H1 (cell line): ENCODE data around the gene SPAG16. TPM values are rescaled to one million over a fixed set of nuclear protein-coding genes. Genes with fewer than 3 reads are reported as not detected.

Experiments
- CTCF ChIA-PET: fragments of 300-600 bp; sonication (Branson Sonifier 250); formaldehyde crosslinking; loops from one replicate; lab custom pipeline; 2021; ENCODE audit not compliant: partially characterized antibody; lab: Charles Lee
- POLR2A ChIA-PET: fragments of 300-600 bp; sonication (Branson Sonifier 250); formaldehyde crosslinking; loops from one replicate; lab custom pipeline; 2021; ENCODE audit warnings: inconsistent platforms; ENCODE audit not compliant: partially characterized antibody; lab: Charles Lee
- DNase-seq, 2 experiments: peaks; one replicate each; pipeline versions ENCODE4 v3.0.0 to v3.0.0-alpha.2; 2010 to 2022; ENCODE audit warnings: low spot score in 2 of 2, low read depth in 1 of 2, mixed read lengths in 1 of 2
- FAIRE-seq: peaks from 2 replicates; lab custom pipeline; 2011; peaks lifted over from hg19 to GRCh38; lab: Jason Lieb, UNC
- H2AFZ ChIP-seq: 2 replicates; pipeline ENCODE4 v1.8.1; 2012; ENCODE audit warnings: low read length, inconsistent platforms
- H2AK5ac ChIP-seq: 2 replicates; pipeline ENCODE4 v1.6.1; 2013; ENCODE audit warnings: low read depth, low read length
- H2BK120ac ChIP-seq: replicated peaks from 2 replicates; pipeline ENCODE3; 2013; ENCODE audit warnings: low read depth, low read length, inconsistent platforms
- H2BK12ac ChIP-seq: 2 replicates; pipeline ENCODE4 v1.6.1; 2013; ENCODE audit warnings: low read depth, low read length
- H2BK15ac ChIP-seq: 2 replicates; pipeline ENCODE4 v1.6.1; 2013; ENCODE audit warnings: low read length
- H2BK20ac ChIP-seq: 2 replicates; pipeline ENCODE4 v1.6.1; 2013; ENCODE audit warnings: low read length
- H2BK5ac ChIP-seq: 2 replicates; pipeline ENCODE4 v1.6.1; 2013; ENCODE audit warnings: low read depth, low read length
- H3K14ac ChIP-seq: 2 replicates; pipeline ENCODE4 v1.6.1; 2013; ENCODE audit warnings: inconsistent platforms; ENCODE audit not compliant: insufficient read length
- H3K18ac ChIP-seq: 2 replicates; pipeline ENCODE4 v1.6.1; 2013; ENCODE audit warnings: low read length; ENCODE audit errors: extremely low read depth
- H3K23ac ChIP-seq: 2 replicates; pipeline ENCODE4 v1.6.1; 2013; ENCODE audit warnings: inconsistent platforms; ENCODE audit not compliant: insufficient read length
- H3K23me2 ChIP-seq: 2 replicates; pipeline ENCODE4 v1.6.1; 2013; ENCODE audit warnings: low read depth, low read length
- H3K27ac ChIP-seq: 2 replicates; pipeline ENCODE4 v1.6.1; 2011; ENCODE audit warnings: low read depth, low read length, inconsistent platforms
- H3K27me3 ChIP-seq, 4 experiments: replicated peaks in 1 of 4; 1 replicate in 1 of 4; 2 replicates in 3 of 4; pipeline versions ENCODE4 v1.6.1 to v1.8.1; 2011 to 2013; ENCODE audit warnings: low read length in 3 of 4, mild to moderate bottlenecking in 3 of 4, inconsistent platforms in 2 of 4, mixed read lengths in 2 of 4, moderate library complexity in 1 of 4; ENCODE audit not compliant: control insufficient read depth in 3 of 4, insufficient read depth in 3 of 4; ENCODE audit errors: extremely low read depth in 1 of 4
- H3K36me3 ChIP-seq, 4 experiments: 2 replicates each; pipeline versions ENCODE4 v1.6.1 to v1.8.1; 2011 to 2013; ENCODE audit warnings: mild to moderate bottlenecking in 4 of 4, low read length in 3 of 4, moderate library complexity in 2 of 4, control low read depth in 1 of 4, inconsistent platforms in 1 of 4; ENCODE audit not compliant: insufficient read depth in 4 of 4, control insufficient read depth in 2 of 4
- H3K4ac ChIP-seq: replicated peaks from 2 replicates; pipeline ENCODE3; 2013; ENCODE audit warnings: low read length, low read depth, mixed read lengths, inconsistent platforms; ENCODE audit not compliant: insufficient read length
- H3K4me1 ChIP-seq, 4 experiments: replicated peaks in 1 of 4; 1 replicate in 1 of 4; 2 replicates in 3 of 4; pipeline versions ENCODE4 v1.6.1 to v1.8.1; 2011 to 2013; ENCODE audit warnings: low read length in 3 of 4, inconsistent platforms in 2 of 4, mixed read lengths in 1 of 4; ENCODE audit not compliant: insufficient read depth in 4 of 4, control insufficient read depth in 3 of 4
- H3K4me2 ChIP-seq, 2 experiments: 2 replicates each; pipeline versions ENCODE4 v1.6.1 to v1.8.1; 2011 to 2013; ENCODE audit warnings: low read depth in 2 of 2, low read length in 2 of 2, control low read depth in 1 of 2, inconsistent platforms in 1 of 2, mild to moderate bottlenecking in 1 of 2; ENCODE audit not compliant: insufficient read depth in 1 of 2
- H3K4me3 ChIP-seq, 4 experiments: fragments of 200-600, 300-600 bp in 1 of 4; sonication (generic), shearing (Covaris generic), sonication (Bioruptor Twin) in 1 of 4; 2 replicates each; pipeline versions ENCODE4 v1.5.1 to v1.8.1; 2011 to 2016; ENCODE audit warnings: low read length in 4 of 4, low read depth in 3 of 4, control low read depth in 2 of 4, inconsistent platforms in 2 of 4, mild to moderate bottlenecking in 2 of 4, mixed read lengths in 1 of 4, moderate library complexity in 1 of 4; ENCODE audit not compliant: insufficient read depth in 2 of 4; ENCODE audit errors: extremely low read depth in 1 of 4
- H3K56ac ChIP-seq: replicated peaks from 2 replicates; pipeline ENCODE3; 2013; ENCODE audit warnings: low read depth, mild to moderate bottlenecking, mixed read lengths, low read length, inconsistent platforms; ENCODE audit not compliant: insufficient read length
- H3K79me1 ChIP-seq: 2 replicates; pipeline ENCODE4 v1.6.1; 2013; ENCODE audit warnings: low read depth, low read length, control low read depth
- H3K79me2 ChIP-seq, 2 experiments: 2 replicates each; pipeline versions ENCODE4 v1.6.1 to v1.8.1; 2012 to 2013; ENCODE audit warnings: low read length in 2 of 2, mild to moderate bottlenecking in 2 of 2, inconsistent platforms in 1 of 2; ENCODE audit not compliant: insufficient read depth in 2 of 2, control insufficient read depth in 1 of 2
- H3K9ac ChIP-seq, 4 experiments: replicated peaks in 1 of 4; 1 replicate in 1 of 4; 2 replicates in 3 of 4; pipeline versions ENCODE4 v1.6.1 to v1.8.1; 2011 to 2013; ENCODE audit warnings: low read depth in 3 of 4, low read length in 3 of 4, control low read depth in 2 of 4, mild to moderate bottlenecking in 2 of 4, moderate library complexity in 2 of 4, inconsistent platforms in 1 of 4; ENCODE audit errors: extremely low read depth in 1 of 4
- H3K9me3 ChIP-seq, 2 experiments: 2 replicates each; pipeline versions ENCODE4 v1.6.1 to v1.8.1; 2012 to 2013; ENCODE audit warnings: mild to moderate bottlenecking in 2 of 2, moderate library complexity in 2 of 2, control low read depth in 1 of 2, inconsistent platforms in 1 of 2, low read depth in 1 of 2, low read length in 1 of 2, mixed read lengths in 1 of 2; ENCODE audit not compliant: insufficient read depth in 2 of 2
- H4K20me1 ChIP-seq, 2 experiments: replicated peaks in 1 of 2; 2 replicates each; pipeline versions ENCODE3 to v1.8.1; 2011 to 2013; ENCODE audit warnings: inconsistent platforms in 2 of 2, low read length in 2 of 2, mild to moderate bottlenecking in 1 of 2; ENCODE audit not compliant: insufficient read depth in 2 of 2, control insufficient read depth in 1 of 2
- H4K5ac ChIP-seq: 2 replicates; pipeline ENCODE4 v1.6.1; 2013; ENCODE audit warnings: low read length, low read depth, mixed read lengths, inconsistent platforms; ENCODE audit not compliant: insufficient read length
- H4K8ac ChIP-seq: 2 replicates; pipeline ENCODE4 v1.8.0; 2013; ENCODE audit warnings: mild to moderate bottlenecking, moderate library complexity, low read length, inconsistent platforms; ENCODE audit not compliant: insufficient read depth; ENCODE audit errors: extremely low read depth
- H4K91ac ChIP-seq: replicated peaks from 2 replicates; pipeline ENCODE3; 2013; ENCODE audit warnings: low read length, mixed read lengths, inconsistent platforms; ENCODE audit not compliant: insufficient read length
- MAFK ChIP-seq: IDR thresholded peaks from 2 replicates; pipeline ENCODE4 v1.6.1; 2012; ENCODE audit warnings: low read depth, mild to moderate bottlenecking, improper control_type of control experiment, low read length
- WGBS, 2 experiments: shearing (Covaris generic) in 1 of 2; methylation state at CpG; one replicate each; pipeline versions ENCODE4 v1.1.6 to v1.1.7; 2013 to 2015; ENCODE audit warnings: low lambda C conversion rate in 2 of 2, mixed read lengths in 2 of 2, inconsistent platforms in 1 of 2, low coverage in 1 of 2, missing lambda C conversion rate in 1 of 2; ENCODE audit not compliant: insufficient replicate concordance in 2 of 2, insufficient coverage in 1 of 2, insufficient read length in 1 of 2; ENCODE audit errors: extremely low coverage in 1 of 2, missing lambda C conversion rate in 1 of 2; 5-methylcytosine and 5-hydroxymethylcytosine counted together
- polyA plus RNA-seq, 7 experiments: library from polyadenylated mRNA; depleted of rRNA in 3 of 7; stranded (reverse) in 5 of 7; unstranded in 2 of 7; fragments of >200 nt in 5 of 7; fragments of 200-250 nt in 2 of 7; gene quantifications; 1 replicate in 5 of 7; 2 replicates in 1 of 7; 4 replicates in 1 of 7; pipeline versions ENCODE4 v1.2.1 to v1.2.3, GENCODE V29; 2011 to 2013; ENCODE audit warnings: missing spikeins in 2 of 7, mixed read lengths in 2 of 7
- total RNA-seq: library from RNA; stranded (reverse); fragmentation: NEBNext Ultra II Directional; extraction: Animal tissue kit (Norgen Biotek cat#: 25700); gene quantifications from 2 replicates; pipeline ENCODE4 v1.2.1, GENCODE V29; 2021

The SPAG16 gene
- total and polyA plus RNA-seq, 2 of the 8 experiments (the other 6 are each of a cell fraction or from before 2014, with no cell fraction given) = 6.0 to 14.9 TPM

DNA sequence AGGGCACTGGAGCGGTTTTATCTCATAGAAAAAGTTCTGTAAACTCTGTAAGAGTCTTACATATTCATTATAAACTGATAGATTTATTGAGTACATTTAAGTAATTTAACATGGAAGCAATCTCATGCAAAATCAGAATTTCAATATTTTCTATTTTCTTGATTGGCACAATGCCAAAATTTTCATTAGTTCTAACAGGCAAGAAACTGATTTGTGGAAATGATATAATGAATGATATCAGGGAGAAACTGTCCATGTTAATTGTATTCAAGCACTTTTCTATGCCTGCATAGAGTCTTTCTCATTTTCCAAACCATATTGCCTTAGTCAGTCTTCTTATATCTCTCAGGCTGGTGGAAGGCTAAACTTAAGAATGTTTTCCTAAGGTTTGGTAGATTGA, 23.0 kb upstream of the SPAG16 start:
- WGBS, 2 experiments = 86% methylated on average over 1 of the region's 1 CpG; no CpG with 5 or more reads in 1 of the 2 experiments
- H4K5ac ChIP-seq = no peak overlapping the region
- no peak overlapping the region for H2AFZ ChIP-seq
- no peak for FAIRE-seq
- no peak overlapping the region for H3K9ac ChIP-seq
- H3K56ac ChIP-seq = no peak overlapping the region
- no peak overlapping the region for H4K91ac ChIP-seq
- no peaks in the 10 kb centered on the region for H3K79me1 ChIP-seq
- DNase-seq = no peak
- no peak overlapping the region for H3K4me2 ChIP-seq
- no peak overlapping the region for H2BK20ac ChIP-seq
- POLR2A ChIA-PET = no interaction called here
- H3K23me2 ChIP-seq = no peaks in the 10 kb centered on the region; the same call in 1 of the 2 replicates
- H3K9me3 ChIP-seq = no peaks in the 10 kb centered on the region
- H3K4me1 ChIP-seq = no peaks in the 10 kb centered on the region; a peak in 1 of 7 replicates
- no peak overlapping the region for H2BK12ac ChIP-seq
- CTCF ChIA-PET = interaction anchor here (1.4 kb wide), 1 partner anchor 9 kb away, joined by 3 read pairs; no protein-coding TSS in a partner anchor
- no peaks in the 10 kb centered on the region for H4K20me1 ChIP-seq
- no peak overlapping the region for H3K4me3 ChIP-seq
- H4K8ac ChIP-seq = no peak overlapping the region
- no peaks in the 10 kb centered on the region for H3K79me2 ChIP-seq
- no peak overlapping the region for H3K27ac ChIP-seq
- H2AK5ac ChIP-seq = no peak overlapping the region
- no peak overlapping the region for H3K18ac ChIP-seq
- no peak overlapping the region for H2BK15ac ChIP-seq
- no peaks in the 10 kb centered on the region for H3K36me3 ChIP-seq
- TF ChIP-seq MAFK = no peak
- no peaks in the 10 kb centered on the region for H3K27me3 ChIP-seq
- no peak overlapping the region for H3K14ac ChIP-seq
- H2BK120ac ChIP-seq = no peak overlapping the region
- H3K23ac ChIP-seq = no peak overlapping the region
- no peak overlapping the region for H3K4ac ChIP-seq
- H2BK5ac ChIP-seq = no peak overlapping the region
